Muscle of arm (tissue), 12 donors: ENCODE data around the gene ANGPTL4. TPM values are rescaled to one million over a fixed set of nuclear protein-coding genes. Genes with fewer than 3 reads are reported as not detected.
"Not testable (repeated sequence)": the region's sequence is repeated elsewhere in the genome, so short reads cannot be mapped to it uniquely, and the experiment has no call there.

ENCODE experiments used
- DNase-seq: peaks from one replicate; pipeline ENCODE4 v3.0.0-alpha.2; 2013
- polyA plus RNA-seq, 12 donors: library from polyadenylated mRNA; unstranded; fragments of 120-200 nt; gene quantifications; one replicate each; pipeline ENCODE4 v1.2.1, GENCODE V29; 2013; ENCODE audit not compliant: insufficient read length in 12 of 12

Gene ANGPTL4
- polyA plus RNA-seq, 12 donors, result 0.76 to 4.6 (median 1.8) TPM; not detected in 2

GRCh38 chr19:8357007-8357521 lies 6.9 kb upstream of the ANGPTL4 start:
- no peak for DNase-seq

DNA sequence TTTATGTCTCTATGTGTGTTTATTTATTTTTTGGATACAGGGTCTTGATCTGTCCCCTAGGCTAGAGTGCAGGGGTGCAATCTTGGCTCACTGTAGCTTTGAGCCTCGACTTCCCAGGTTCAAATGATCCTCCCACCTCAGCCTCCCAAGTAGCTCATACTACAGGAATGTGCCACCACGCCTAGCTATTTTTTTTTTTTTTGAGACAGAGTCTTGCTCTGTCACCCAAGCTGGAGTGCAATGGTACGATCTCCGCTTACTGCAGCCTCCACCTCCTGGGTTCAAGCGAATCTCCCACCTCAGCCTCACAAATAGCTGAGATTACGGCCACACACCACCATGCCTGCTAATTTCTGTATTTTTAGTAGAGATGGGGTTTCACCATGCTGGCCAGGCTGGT lies 5.0 kb upstream of the ANGPTL4 start:
- no peak for DNase-seq

- no peak for DNase-seq
Measured at GRCh38 chr19:8360196-8360595, 3.8 kb upstream of the ANGPTL4 start.

- DNase-seq, result peak; percentile 85
Measured at GRCh38 chr19:8361921-8362793, 1.8 kb upstream of the ANGPTL4 start.

DNA sequence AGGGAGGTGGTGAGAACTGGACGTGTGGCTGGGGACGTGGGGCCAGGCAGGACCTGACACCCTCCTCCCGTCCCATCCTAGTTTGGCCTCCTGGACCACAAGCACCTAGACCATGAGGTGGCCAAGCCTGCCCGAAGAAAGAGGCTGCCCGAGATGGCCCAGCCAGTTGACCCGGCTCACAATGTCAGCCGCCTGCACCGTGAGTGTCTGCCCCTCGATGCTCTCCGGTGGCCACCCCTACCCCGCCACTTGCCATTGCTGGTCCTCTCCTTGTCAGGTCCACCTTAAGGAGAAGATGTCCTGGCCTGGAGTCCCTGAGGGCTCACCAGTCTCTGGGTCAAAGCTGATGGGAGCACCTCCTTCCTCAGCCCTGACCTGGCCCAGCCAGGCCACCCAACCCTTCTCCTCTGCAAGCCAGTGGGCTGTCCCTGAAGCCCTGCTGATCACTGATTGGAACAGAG lies 2.2 kb downstream of the ANGPTL4 start:
- no peak for DNase-seq

DNA sequence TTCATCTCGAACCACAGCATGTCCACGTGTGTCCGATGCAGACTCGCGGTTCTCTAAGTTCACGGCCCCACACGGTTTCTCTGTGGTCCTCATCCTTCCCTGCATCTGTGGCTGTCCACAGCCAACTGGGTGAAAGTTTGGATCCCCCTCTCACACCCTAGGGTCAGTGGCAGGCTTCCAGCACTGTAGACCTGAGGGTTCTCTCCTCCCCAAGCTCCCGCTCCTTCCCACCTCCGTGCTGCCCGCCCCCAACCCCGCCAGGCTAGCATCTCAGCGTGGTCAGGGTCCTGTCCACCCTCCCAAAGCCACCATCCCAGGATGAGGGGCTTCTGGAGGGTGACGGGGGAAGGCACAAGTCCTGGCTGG lies 3.0 kb downstream of the ANGPTL4 start:
- no peak for DNase-seq

DNA sequence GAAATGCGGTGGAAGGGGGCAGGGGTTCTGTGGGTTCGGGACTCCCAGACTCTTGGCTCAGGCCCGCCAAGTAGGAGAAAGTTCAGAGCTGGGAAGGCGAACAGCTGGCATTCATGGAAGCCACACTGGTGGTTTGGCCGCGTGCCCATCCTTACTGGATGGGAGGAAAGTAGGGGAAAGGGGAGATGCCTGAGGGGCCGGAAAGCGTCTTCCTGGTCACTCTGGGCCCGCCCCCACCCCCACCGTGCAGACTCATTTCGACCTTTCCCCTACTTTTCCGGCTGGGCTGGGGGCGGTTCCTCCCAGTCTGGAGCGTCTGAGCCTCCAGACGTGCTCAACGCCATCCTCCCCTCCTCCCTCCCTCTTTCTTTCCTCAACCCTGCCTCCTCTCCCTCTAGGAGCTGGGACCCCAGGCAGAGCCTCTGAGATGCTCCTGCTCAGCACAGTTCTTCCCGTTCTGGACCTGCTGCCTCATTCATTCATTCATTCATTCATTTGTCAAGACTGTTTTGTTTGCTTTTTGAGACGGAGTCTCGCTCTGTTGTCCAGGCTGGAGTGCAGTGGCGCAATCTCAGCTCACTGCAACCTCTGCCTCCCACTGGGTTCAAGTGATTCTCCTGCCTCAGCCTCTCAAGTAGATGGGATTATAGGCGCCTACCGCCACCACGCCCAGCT lies 3.5 kb downstream of the ANGPTL4 start:
- peak; percentile 79 for DNase-seq

DNA sequence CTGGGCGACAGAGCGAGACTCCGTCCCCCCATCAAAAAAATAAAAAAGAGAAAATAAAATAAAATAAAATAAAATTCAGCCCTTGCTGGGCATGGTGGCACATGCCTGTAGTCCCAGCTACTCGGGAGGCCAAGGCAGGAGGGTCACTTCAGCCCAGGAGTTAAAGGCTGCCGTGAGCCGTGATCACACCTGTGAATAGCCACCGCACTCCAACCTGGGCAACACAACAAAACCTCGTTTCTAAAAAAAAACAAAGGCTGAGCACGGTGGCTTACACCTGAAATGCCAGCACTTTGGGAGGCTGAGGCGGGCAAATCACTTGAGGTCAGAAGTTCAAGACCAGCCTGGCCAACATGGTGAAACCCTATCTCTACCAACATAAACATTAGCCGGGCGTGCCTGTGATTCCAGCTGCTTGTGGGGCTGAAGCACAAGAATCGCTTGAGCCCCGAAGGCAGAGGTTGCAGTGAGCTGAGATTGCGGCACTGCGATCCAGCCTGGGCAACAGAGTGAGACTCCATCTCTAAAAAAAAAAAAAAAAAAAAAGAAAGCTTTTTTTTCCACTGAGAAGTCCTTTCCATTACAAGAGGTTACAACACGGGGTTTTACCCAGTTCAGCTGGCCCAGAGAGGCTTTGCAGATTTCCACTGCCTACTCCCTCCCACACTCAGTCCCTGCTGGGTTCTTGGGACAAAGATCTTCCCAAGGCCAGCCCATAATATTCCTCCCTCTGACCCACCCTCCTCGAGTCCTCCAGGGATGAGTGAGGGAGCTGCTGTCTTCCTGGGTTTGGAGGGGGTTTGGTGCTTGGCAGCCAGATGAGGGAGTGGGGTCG lies 6.4 kb downstream of the ANGPTL4 start:
- DNase-seq, result no peak

DNA sequence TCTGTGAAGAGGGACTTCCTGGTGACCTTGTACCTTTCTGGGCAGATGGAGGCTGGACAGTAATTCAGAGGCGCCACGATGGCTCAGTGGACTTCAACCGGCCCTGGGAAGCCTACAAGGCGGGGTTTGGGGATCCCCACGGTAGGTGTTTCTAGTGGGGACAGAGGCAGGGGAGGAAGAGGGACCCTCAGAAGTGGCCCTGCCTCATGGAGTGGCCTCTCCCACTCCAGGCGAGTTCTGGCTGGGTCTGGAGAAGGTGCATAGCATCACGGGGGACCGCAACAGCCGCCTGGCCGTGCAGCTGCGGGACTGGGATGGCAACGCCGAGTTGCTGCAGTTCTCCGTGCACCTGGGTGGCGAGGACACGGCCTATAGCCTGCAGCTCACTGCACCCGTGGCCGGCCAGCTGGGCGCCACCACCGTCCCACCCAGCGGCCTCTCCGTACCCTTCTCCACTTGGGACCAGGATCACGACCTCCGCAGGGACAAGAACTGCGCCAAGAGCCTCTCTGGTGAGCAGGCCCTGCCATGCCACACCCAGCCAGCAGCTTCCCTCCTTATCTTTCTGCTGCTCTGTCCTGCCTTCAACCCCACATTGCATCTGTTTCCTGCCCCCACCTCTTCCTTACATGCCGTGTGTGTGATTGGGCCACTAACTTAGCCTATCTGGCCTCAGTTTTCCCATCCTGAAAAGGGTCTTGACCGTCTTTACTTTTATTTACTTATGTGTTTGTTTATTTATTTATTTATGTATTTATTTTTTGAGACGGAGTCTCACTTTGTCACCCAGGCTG lies 7.3 kb downstream of the ANGPTL4 start:
- DNase-seq, result no peak

GRCh38 chr19:8373867-8374813 lies 10.2 kb downstream of the ANGPTL4 start:
- DNase-seq, result no peak

DNA sequence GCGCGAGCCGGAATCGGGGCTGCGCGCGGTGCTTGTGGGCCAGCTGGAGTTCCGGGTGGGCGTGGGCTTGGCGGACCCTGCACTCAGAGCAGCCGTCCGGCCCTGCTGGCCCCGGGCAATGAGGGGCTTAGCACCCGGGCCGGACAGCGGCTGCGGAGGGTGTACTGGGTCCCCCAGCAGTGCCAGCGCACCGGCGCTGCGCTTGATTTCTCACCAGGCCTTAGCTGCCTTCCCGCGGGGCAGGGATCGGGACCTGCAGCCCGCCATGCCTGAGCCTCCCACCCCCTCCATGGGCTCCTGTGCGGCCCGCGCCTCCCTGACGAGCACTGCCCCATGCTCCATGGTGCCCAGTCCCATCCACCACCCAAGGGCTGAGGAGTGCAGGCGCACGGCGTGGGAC lies 11.8 kb downstream of the ANGPTL4 start:
- not testable (repeated sequence) for DNase-seq

DNA sequence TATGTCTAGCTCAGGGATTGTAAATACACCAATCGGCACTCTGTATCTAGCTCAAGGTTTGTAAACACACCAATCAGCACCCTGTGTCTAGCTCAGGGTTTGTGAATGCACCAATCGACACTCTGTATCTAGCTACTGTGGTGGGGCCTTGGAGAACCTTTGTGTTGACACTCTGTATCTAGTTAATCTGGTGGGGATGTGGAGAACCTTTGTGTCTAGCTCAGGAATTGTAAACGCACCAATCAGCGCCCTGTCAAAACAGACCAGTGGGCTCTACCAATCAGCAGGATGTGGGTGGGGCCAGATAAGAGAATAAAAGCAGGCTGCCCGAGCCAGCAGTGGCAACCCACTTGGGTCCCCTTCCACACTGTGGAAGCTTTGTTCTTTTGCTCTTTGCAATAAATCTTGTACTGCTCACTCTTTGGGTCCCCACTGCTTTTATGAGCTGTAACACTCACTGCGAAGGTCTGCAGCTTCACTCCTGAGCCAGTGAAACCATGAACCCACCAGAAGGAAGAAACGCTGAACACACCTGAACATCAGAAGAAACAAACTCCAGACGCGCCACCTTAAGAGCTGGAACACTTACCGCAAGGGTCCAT lies 12.5 kb downstream of the ANGPTL4 start:
- not testable (repeated sequence) for DNase-seq

- no peak for DNase-seq
Measured at GRCh38 chr19:8377598-8377997, 13.6 kb downstream of the ANGPTL4 start.

- not testable (repeated sequence) for DNase-seq
Measured at GRCh38 chr19:8379156-8379891, 15.4 kb downstream of the ANGPTL4 start.

DNA sequence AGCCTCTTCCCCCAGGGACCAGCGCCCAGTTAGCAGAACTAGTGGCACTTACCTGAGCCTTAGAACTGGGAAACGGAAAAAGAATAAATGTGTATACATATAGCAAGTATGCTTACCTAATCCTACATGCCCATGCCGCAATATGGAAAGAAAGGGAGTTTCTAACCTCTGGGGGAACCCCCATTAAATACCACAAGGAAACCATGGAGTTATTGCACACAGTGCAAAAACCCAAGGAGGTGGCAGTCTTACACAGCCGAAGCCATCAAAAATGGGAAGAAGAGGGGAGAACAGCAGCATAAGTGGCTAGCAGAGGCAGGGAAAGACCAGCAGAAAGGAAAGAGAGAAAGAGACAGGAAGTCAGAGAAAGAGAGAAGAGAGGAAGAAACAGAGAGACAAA lies 20.6 kb downstream of the ANGPTL4 start:
- DNase-seq, result not testable (repeated sequence)

DNA sequence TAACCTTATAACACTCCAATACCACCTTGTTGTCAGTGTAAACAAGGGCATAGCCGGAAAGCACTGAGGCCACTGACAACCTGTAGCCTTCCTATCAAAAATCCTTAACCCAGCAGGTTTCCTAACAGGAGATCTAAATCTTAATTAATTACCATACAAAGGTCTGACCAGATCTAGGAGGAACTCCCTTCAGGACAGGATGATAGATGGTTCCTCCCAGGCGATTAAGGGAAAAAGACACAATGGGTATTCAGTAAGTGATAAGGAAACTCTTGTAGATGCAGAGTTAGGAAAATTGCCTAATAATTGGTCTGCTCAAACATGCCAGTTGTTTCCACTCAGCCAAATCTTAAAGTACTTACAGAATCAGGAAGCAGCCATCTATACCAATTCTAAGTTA lies 21.1 kb downstream of the ANGPTL4 start:
- DNase-seq, result not testable (repeated sequence)

- not testable (repeated sequence) for DNase-seq
Measured at GRCh38 chr19:8385566-8385965, 21.6 kb downstream of the ANGPTL4 start.

- DNase-seq, result not testable (repeated sequence)
Measured at GRCh38 chr19:8386419-8386818, 22.5 kb downstream of the ANGPTL4 start.

DNA sequence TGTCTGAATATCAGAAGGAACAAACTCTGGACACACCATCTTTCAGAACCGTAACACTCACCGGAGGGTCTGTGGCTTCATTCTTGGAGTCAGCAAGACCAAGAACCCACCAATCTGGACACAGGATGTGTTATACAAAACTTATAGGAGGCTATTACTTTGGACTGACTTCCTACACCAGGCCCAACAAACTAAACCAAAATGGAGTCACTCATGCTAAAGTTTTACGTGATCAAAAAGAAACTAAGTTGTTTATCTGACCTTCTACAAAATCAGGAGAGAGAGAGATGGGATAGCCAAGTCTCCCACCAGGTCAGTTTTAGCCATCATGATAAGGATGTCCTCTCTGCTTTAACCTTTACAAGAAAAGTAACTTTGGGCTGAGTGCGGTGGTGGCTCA lies 23.0 kb downstream of the ANGPTL4 start:
- DNase-seq, result no peak
